HepG2 (cell line): ENCODE results near the gene NFRKB. TPM values are rescaled to one million over a fixed set of nuclear protein-coding genes. Genes with fewer than 3 reads are reported as not detected.

Experiments used
- ARHGAP35 ChIP-seq: sonication (generic); formaldehyde crosslinking; IDR thresholded peaks from 2 replicates; pipeline ENCODE4 v1.9.0; 2022; ENCODE audit warnings: mild to moderate bottlenecking, inconsistent platforms, moderate library complexity, missing genetic modification reagents, borderline replicate concordance
- ELF3 ChIP-seq: IDR thresholded peaks from 2 replicates; pipeline ENCODE4 v1.6.1; 2016; ENCODE audit warnings: missing genetic modification reagents, missing compliant biosample characterization
- GATAD1 ChIP-seq: IDR thresholded peaks from 2 replicates; pipeline ENCODE4 v1.6.1; 2016; ENCODE audit warnings: missing genetic modification reagents, missing compliant biosample characterization
- MAF1 ChIP-seq: sonication (generic); formaldehyde crosslinking; IDR thresholded peaks from 2 replicates; pipeline ENCODE4 v1.5.0; 2020; ENCODE audit warnings: missing genetic modification reagents, borderline replicate concordance
- MYNN ChIP-seq: sonication (generic); formaldehyde crosslinking; IDR thresholded peaks from 2 replicates; pipeline ENCODE4 v1.4.0; 2020; ENCODE audit warnings: mild to moderate bottlenecking, low read depth, missing genetic modification reagents
- NR2F6 ChIP-seq, 2 experiments: IDR thresholded peaks; 2 replicates each; pipeline ENCODE4 v1.6.1; 2016; ENCODE audit warnings: antibody characterized with exemption in 1 of 2, mild to moderate bottlenecking in 1 of 2
- RELA ChIP-seq: sonication (generic); formaldehyde crosslinking; IDR thresholded peaks from 2 replicates; pipeline ENCODE4 v1.4.0; 2020; ENCODE audit warnings: missing genetic modification reagents
- TBP ChIP-seq: sonication (generic); formaldehyde crosslinking; IDR thresholded peaks from 2 replicates; pipeline ENCODE4 v1.5.0; 2020; ENCODE audit warnings: missing genetic modification reagents
- ZNF569 ChIP-seq: sonication (generic); formaldehyde crosslinking; IDR thresholded peaks from 2 replicates; pipeline ENCODE4 v1.5.0; 2020; ENCODE audit warnings: mild to moderate bottlenecking, missing genetic modification reagents, moderate library complexity, borderline replicate concordance
- ZNF572 ChIP-seq: sonication (generic); formaldehyde crosslinking; IDR thresholded peaks from 2 replicates; pipeline ENCODE4 v1.5.1; 2020; ENCODE audit warnings: mild to moderate bottlenecking, missing genetic modification reagents
- ZNF577 ChIP-seq: sonication (generic); formaldehyde crosslinking; IDR thresholded peaks from 2 replicates; pipeline ENCODE4 v1.4.0; 2020; ENCODE audit warnings: mild to moderate bottlenecking, low read depth, missing genetic modification reagents, borderline replicate concordance
- ZNF747 ChIP-seq: sonication (generic); formaldehyde crosslinking; IDR thresholded peaks from 2 replicates; pipeline ENCODE4 v1.8.1; 2023; ENCODE audit warnings: missing genetic modification reagents, mild to moderate bottlenecking, borderline replicate concordance
- polyA plus RNA-seq, 8 experiments: library from polyadenylated mRNA; depleted of rRNA in 3 of 8; stranded (reverse) in 7 of 8; unstranded in 1 of 8; fragments of >200 nt; fragmentation: Illumina TruSeq in 4 of 8; extraction: Trizol in 4 of 8; gene quantifications; 2 replicates each; pipeline versions ENCODE4 v1.2.1 to v1.2.3, GENCODE V29; 2011 to 2016; ENCODE audit warnings: low read depth in 4 of 8, missing spikeins in 1 of 8, mixed read lengths in 1 of 8; ENCODE audit not compliant: insufficient read depth in 1 of 8
- total RNA-seq, 5 experiments: library from RNA; depleted of rRNA; stranded (reverse); fragments of >200 nt; fragmentation: Illumina TruSeq; extraction: Trizol; gene quantifications; 2 replicates each; pipeline ENCODE4 v1.2.3, GENCODE V29; 2016; ENCODE audit warnings: low read depth in 1 of 5
- TF ChIP-seq, protein P1 (sequence below): sonication (generic); formaldehyde crosslinking; IDR thresholded peaks from 2 replicates; pipeline ENCODE4 v1.5.0; 2020; ENCODE audit warnings: mild to moderate bottlenecking, missing genetic modification reagents
- TF ChIP-seq, protein P2 (sequence below): sonication (generic); formaldehyde crosslinking; IDR thresholded peaks from 2 replicates; pipeline ENCODE4 v1.5.0; 2020; ENCODE audit warnings: mild to moderate bottlenecking, missing genetic modification reagents, borderline replicate concordance
- TF ChIP-seq, protein P3 (sequence below): sonication (generic); formaldehyde crosslinking; IDR thresholded peaks from 2 replicates; pipeline ENCODE4 v1.4.0; 2020; ENCODE audit warnings: missing genetic modification reagents
- TF ChIP-seq, protein P4 (sequence below): sonication (generic); formaldehyde crosslinking; conservative IDR thresholded peaks from 2 replicates; pipeline ENCODE4 v1.8.0; 2022; ENCODE audit warnings: mild to moderate bottlenecking, moderate library complexity, missing genetic modification reagents

The NFRKB gene
- total and polyA plus RNA-seq, 2 of the 13 experiments (the other 11 are each of a cell fraction or from before 2014, with no cell fraction given) = 22.9 to 23.7 TPM

DNA sequence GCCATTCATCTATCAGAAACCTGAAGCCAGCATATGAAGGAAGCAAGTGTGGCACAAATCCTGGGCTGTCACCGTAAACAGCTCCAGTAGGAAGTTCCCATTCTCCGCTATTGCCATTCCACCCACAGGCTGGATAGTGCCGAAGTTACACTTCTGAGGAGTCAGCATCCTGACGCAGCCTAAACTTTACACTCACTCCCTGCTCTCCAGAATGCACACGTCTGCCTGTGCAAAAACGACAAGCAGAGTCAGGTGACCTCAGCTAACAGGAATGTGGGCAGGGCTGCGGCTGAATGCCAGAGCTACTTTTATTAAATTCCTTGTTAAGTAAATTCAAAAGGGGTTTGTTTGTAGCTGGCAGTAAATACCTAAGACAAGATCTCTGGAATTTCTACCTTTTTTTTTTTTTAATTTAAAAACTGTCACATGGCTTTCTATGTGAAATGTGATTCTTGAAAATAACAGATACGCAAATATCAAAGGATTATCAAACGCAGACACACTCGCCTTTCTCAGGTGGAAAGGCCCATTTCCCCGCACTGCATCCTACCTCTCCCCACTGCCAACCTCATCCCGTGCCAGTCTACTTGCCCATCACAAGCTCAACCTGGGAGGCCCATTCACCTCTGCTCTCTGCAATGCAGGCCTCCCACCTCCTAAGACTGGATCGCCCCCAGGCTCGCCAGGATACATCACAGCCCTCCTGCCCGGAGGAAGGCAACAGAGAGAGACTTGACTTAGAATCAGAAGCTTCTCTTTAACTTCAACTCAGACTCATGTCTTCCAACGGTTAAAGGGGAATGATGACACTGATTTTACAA is 33.5 kb downstream of the NFRKB start (continued):
- TF ChIP-seq, protein P1, sequence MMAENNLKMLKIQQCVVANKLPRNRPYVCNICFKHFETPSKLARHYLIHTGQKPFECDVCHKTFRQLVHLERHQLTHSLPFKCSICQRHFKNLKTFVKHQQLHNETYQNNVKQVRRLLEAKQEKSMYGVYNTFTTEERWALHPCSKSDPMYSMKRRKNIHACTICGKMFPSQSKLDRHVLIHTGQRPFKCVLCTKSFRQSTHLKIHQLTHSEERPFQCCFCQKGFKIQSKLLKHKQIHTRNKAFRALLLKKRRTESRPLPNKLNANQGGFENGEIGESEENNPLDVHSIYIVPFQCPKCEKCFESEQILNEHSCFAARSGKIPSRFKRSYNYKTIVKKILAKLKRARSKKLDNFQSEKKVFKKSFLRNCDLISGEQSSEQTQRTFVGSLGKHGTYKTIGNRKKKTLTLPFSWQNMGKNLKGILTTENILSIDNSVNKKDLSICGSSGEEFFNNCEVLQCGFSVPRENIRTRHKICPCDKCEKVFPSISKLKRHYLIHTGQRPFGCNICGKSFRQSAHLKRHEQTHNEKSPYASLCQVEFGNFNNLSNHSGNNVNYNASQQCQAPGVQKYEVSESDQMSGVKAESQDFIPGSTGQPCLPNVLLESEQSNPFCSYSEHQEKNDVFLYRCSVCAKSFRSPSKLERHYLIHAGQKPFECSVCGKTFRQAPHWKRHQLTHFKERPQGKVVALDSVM (CRISPR knock-in tag) = no peak; the same call in 1 of the 2 replicates
- no peak for TF ChIP-seq ZNF577 (CRISPR knock-in tag)
- TF ChIP-seq, protein P2, sequence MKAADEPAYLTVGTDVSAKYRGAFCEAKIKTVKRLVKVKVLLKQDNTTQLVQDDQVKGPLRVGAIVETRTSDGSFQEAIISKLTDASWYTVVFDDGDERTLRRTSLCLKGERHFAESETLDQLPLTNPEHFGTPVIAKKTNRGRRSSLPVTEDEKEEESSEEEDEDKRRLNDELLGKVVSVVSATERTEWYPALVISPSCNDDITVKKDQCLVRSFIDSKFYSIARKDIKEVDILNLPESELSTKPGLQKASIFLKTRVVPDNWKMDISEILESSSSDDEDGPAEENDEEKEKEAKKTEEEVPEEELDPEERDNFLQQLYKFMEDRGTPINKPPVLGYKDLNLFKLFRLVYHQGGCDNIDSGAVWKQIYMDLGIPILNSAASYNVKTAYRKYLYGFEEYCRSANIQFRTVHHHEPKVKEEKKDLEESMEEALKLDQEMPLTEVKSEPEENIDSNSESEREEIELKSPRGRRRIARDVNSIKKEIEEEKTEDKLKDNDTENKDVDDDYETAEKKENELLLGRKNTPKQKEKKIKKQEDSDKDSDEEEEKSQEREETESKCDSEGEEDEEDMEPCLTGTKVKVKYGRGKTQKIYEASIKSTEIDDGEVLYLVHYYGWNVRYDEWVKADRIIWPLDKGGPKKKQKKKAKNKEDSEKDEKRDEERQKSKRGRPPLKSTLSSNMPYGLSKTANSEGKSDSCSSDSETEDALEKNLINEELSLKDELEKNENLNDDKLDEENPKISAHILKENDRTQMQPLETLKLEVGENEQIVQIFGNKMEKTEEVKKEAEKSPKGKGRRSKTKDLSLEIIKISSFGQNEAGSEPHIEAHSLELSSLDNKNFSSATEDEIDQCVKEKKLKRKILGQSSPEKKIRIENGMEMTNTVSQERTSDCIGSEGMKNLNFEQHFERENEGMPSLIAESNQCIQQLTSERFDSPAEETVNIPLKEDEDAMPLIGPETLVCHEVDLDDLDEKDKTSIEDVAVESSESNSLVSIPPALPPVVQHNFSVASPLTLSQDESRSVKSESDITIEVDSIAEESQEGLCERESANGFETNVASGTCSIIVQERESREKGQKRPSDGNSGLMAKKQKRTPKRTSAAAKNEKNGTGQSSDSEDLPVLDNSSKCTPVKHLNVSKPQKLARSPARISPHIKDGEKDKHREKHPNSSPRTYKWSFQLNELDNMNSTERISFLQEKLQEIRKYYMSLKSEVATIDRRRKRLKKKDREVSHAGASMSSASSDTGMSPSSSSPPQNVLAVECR = no peak
- no peak for TF ChIP-seq ZNF747 (CRISPR knock-in tag)
- no peak for TF ChIP-seq NR2F6 (IDR thresholded peaks at IDR 0.05)
- TF ChIP-seq NR2F6 (CRISPR knock-in tag; IDR thresholded peaks at IDR 0.05) = no peak
- TF ChIP-seq, protein P3, sequence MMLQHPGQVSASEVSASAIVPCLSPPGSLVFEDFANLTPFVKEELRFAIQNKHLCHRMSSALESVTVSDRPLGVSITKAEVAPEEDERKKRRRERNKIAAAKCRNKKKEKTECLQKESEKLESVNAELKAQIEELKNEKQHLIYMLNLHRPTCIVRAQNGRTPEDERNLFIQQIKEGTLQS = peak; percentile 89
- TF ChIP-seq ZNF569 (CRISPR knock-in tag) = no peak
- peak; percentile 52 for TF ChIP-seq ELF3
- no peak for TF ChIP-seq ARHGAP35 (CRISPR knock-in tag)
- TF ChIP-seq RELA (CRISPR knock-in tag) = no peak
- peak; percentile 49; the same call in 1 of the 2 replicates for TF ChIP-seq GATAD1 (CRISPR knock-in tag)
- TF ChIP-seq MYNN (CRISPR knock-in tag) = no peak
- TF ChIP-seq, protein P4, sequence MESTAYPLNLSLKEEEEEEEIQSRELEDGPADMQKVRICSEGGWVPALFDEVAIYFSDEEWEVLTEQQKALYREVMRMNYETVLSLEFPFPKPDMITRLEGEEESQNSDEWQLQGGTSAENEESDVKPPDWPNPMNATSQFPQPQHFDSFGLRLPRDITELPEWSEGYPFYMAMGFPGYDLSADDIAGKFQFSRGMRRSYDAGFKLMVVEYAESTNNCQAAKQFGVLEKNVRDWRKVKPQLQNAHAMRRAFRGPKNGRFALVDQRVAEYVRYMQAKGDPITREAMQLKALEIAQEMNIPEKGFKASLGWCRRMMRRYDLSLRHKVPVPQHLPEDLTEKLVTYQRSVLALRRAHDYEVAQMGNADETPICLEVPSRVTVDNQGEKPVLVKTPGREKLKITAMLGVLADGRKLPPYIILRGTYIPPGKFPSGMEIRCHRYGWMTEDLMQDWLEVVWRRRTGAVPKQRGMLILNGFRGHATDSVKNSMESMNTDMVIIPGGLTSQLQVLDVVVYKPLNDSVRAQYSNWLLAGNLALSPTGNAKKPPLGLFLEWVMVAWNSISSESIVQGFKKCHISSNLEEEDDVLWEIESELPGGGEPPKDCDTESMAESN (CRISPR knock-in tag) = no peak
- no peak for TF ChIP-seq ZNF572 (CRISPR knock-in tag)
- TF ChIP-seq MAF1 (CRISPR knock-in tag) = no peak
- TF ChIP-seq TBP (CRISPR knock-in tag) = no peak
